Measurements from ENCODE around the gene P4HTM. TPM values are rescaled to one million over a fixed set of nuclear protein-coding genes. Genes with fewer than 3 reads are reported as not detected.
A peak's percentile ranks its signal among the peaks of the same experiment; 100 is the strongest.

Gene P4HTM
- total and polyA plus RNA-seq, 2 donors (not counting 3 experiments of a cell fraction or from before 2014, with no cell fraction given), result 23.0 to 32.7 TPM

GRCh38 chr3:49013113-49013737 lies 23.2 kb downstream of the P4HTM start:
- Histone ChIP-seq H3K4me2 (ENCODE audit: insufficient read depth, low read length) (no peak overlapping the region), H3K27ac (ENCODE audit: insufficient read depth, low read depth, low read length) (no peak overlapping the region), H3K27me3 (ENCODE audit: control insufficient read depth in 2 of 2, insufficient read depth in 2 of 2, low read length in 2 of 2) (no peaks in the 10 kb centered on the region), H3K4me3 (replicated peaks in 1 of 3; ENCODE audit: insufficient read depth in 1 of 3, low read depth in 1 of 3, low read length in 3 of 3) (no peak overlapping the region), H3K79me2 (ENCODE audit: control insufficient read depth, insufficient read depth, low read length) (peaks cover 31% of the 10 kb centered on the region), H3K4me1 (ENCODE audit: control insufficient read depth, extremely low read depth, insufficient read depth, low read length) (peaks cover 12% of the 10 kb centered on the region), H2AFZ (ENCODE audit: low read depth, low read length) (no peak overlapping the region), H3K9ac (replicated peaks; ENCODE audit: extremely low read depth, insufficient read depth, low read length) (no peak overlapping the region), H4K20me1 (replicated peaks; ENCODE audit: control insufficient read depth, extremely low read depth, insufficient read depth, low read length) (no peaks in the 10 kb centered on the region), H3K36me3 (ENCODE audit: control insufficient read depth in 2 of 2, extremely low read depth in 1 of 2, insufficient read depth in 2 of 2, low read length in 2 of 2) (peaks cover 5 to 51% of the 10 kb centered on the region in 2 experiments), H3K9me1 (replicated peaks; ENCODE audit: control insufficient read depth, extremely low read depth, insufficient read depth, low read length) (no peaks in the 10 kb centered on the region), H3K9me3 (replicated peaks; ENCODE audit: control insufficient read depth, insufficient read depth, low read length) (no peaks in the 10 kb centered on the region)
- ChIA-PET CTCF (interaction anchor here (1.0 to 12.8 kb wide), 5 partner anchors 8 to 436 kb away, joined by 3 to 254 read pairs (median 4); partner anchors contain the start of genes NDUFAF3 and P4HTM), POLR2A (interaction anchor here (1.1 kb wide), 1 partner anchor 9 kb away, joined by 3 read pairs; the partner anchor contains the start of gene NDUFAF3)
- intact Hi-C loops (cut with micrococcal nuclease) (no loop called here), dilution Hi-C loops (cut with MboI; ENCODE audit: extremely low pct_ligation_motif_present, low sequenced_read_pairs) (no loop called here)
- FAIRE-seq (no peak), DNase-seq (ENCODE audit: low read depth, low spot score) (no peak)
- no TSS peak for BruUV-seq (replicated peaks)
- no peak for TF ChIP-seq MAX (IDR thresholded peaks at IDR 0.05; ENCODE audit: insufficient read depth, insufficient read length)

GRCh38 chr3:49013738-49014660 lies 24.0 kb downstream of the P4HTM start:
- FAIRE-seq, result no peak
- POLR2A ChIA-PET, result interaction anchor here (1.1 kb wide), 1 partner anchor 8 kb away, joined by 3 read pairs; the partner anchor contains the start of gene NDUFAF3

More at GRCh38 chr3:49013738-49014660, 24.0 kb downstream of the P4HTM start:
- Histone ChIP-seq H3K4me2 (ENCODE audit: insufficient read depth, low read length) (no peak overlapping the region), H4K20me1 (replicated peaks; ENCODE audit: control insufficient read depth, extremely low read depth, insufficient read depth, low read length) (no peaks in the 10 kb centered on the region), H3K27me3 (ENCODE audit: control insufficient read depth in 2 of 2, insufficient read depth in 2 of 2, low read length in 2 of 2) (no peaks in the 10 kb centered on the region), H3K9me1 (replicated peaks; ENCODE audit: control insufficient read depth, extremely low read depth, insufficient read depth, low read length) (no peaks in the 10 kb centered on the region), H3K4me1 (ENCODE audit: control insufficient read depth, extremely low read depth, insufficient read depth, low read length) (peaks cover 13% of the 10 kb centered on the region), H3K36me3 (ENCODE audit: control insufficient read depth in 2 of 2, extremely low read depth in 1 of 2, insufficient read depth in 2 of 2, low read length in 2 of 2) (peaks cover 5 to 51% of the 10 kb centered on the region in 2 experiments), H3K9ac (replicated peaks; ENCODE audit: extremely low read depth, insufficient read depth, low read length) (no peak overlapping the region), H3K4me3 (replicated peaks in 1 of 3; ENCODE audit: insufficient read depth in 1 of 3, low read depth in 1 of 3, low read length in 3 of 3) (no peak overlapping the region), H3K27ac (ENCODE audit: insufficient read depth, low read depth, low read length) (no peak overlapping the region), H3K9me3 (replicated peaks; ENCODE audit: control insufficient read depth, insufficient read depth, low read length) (no peaks in the 10 kb centered on the region), H3K79me2 (ENCODE audit: control insufficient read depth, insufficient read depth, low read length) (peaks cover 27% of the 10 kb centered on the region), H2AFZ (ENCODE audit: low read depth, low read length) (no peak overlapping the region)
- intact Hi-C loops (cut with micrococcal nuclease) (no loop called here), dilution Hi-C loops (cut with MboI; ENCODE audit: extremely low pct_ligation_motif_present, low sequenced_read_pairs) (no loop called here)
- DNase-seq (ENCODE audit: low read depth, low spot score), result peak; percentile 28
- CTCF ChIA-PET, result interaction anchor here (1.0 to 12.8 kb wide), 5 partner anchors 7 to 435 kb away, joined by 3 to 254 read pairs (median 4); partner anchors contain the start of genes NDUFAF3 and P4HTM
- no peak for TF ChIP-seq GATA2 (IDR thresholded peaks at IDR 0.05; ENCODE audit: insufficient read depth, insufficient read length, low read depth, low read length)
- no peak for TF ChIP-seq JUN (IDR thresholded peaks at IDR 0.05; ENCODE audit: borderline replicate concordance, insufficient read depth, insufficient read length, low read depth)
- TF ChIP-seq CTCF (IDR thresholded peaks at IDR 0.05; ENCODE audit: extremely low read depth in 1 of 2, insufficient read depth in 1 of 2, low read depth in 1 of 2, low read length in 2 of 2), result peak; percentile 54 to 72
- no peak for TF ChIP-seq MYC (IDR thresholded peaks at IDR 0.05; ENCODE audit: low read depth, low read length)
- no TSS peak for BruUV-seq (replicated peaks)

All from endothelial cell of umbilical vein (primary cell).